LNCaP clone FGC (cell line): ENCODE measurements around the gene OR13C8.
"Not testable (repeated sequence)": the region's sequence is repeated elsewhere in the genome, so short reads cannot be mapped to it uniquely, and the experiment has no call there.

Experiments
- DNase-seq: peaks from one replicate; pipeline ENCODE4 v3.0.0-alpha.2; 2011; ENCODE audit warnings: low read depth
- H3K4me3 ChIP-seq: 2 replicates; pipeline ENCODE4 v1.5.1; 2011; ENCODE audit warnings: mild to moderate bottlenecking, low read depth, low read length, control low read depth
- CTCF ChIP-seq: IDR thresholded peaks from 2 replicates; pipeline ENCODE4 v1.5.1; 2012; ENCODE audit warnings: mild to moderate bottlenecking; ENCODE audit not compliant: control insufficient read depth, insufficient read depth; ENCODE audit errors: extremely low read depth

Gene OR13C8

GRCh38 chr9:104586496-104587180 lies 17.7 kb downstream of the OR13C8 start:
- no peak overlapping the region for H3K4me3 ChIP-seq
- no peak for TF ChIP-seq CTCF
- DNase-seq, result no peak

GRCh38 chr9:104589626-104590025 lies 20.7 kb downstream of the OR13C8 start:
- no peak overlapping the region for H3K4me3 ChIP-seq
- no peak for TF ChIP-seq CTCF
- no peak for DNase-seq

- H3K4me3 ChIP-seq, DNase-seq: not testable (repeated sequence)
These were observed 29.8 kb downstream of the OR13C8 start for GRCh38 chr9:104598749-104599148.

- H3K4me3 ChIP-seq, DNase-seq: not testable (repeated sequence)
These were observed 30.3 kb downstream of the OR13C8 start, which contains the start of gene OR13C5 for GRCh38 chr9:104599313-104599712. OR13C5 (minus strand) TSS chr9:104599413; CDS start chr9:104599413, 0 bp downstream.

GRCh38 chr9:104604801-104605200 lies 35.8 kb downstream of the OR13C8 start:
- TF ChIP-seq CTCF, result no peak
- no peak for DNase-seq
- H3K4me3 ChIP-seq, result no peak overlapping the region

- DNase-seq, H3K4me3 ChIP-seq: not testable (repeated sequence)
These were observed 36.6 kb downstream of the OR13C8 start, which contains the start of gene OR13C2 for GRCh38 chr9:104605527-104605926. OR13C2 (minus strand) TSS chr9:104605627; CDS start chr9:104605627, 0 bp downstream.

GRCh38 chr9:104606152-104606551 lies 37.2 kb downstream of the OR13C8 start:
- no peak for DNase-seq
- TF ChIP-seq CTCF, result no peak
- H3K4me3 ChIP-seq, result no peak overlapping the region

GRCh38 chr9:104608336-104608735 lies 39.4 kb downstream of the OR13C8 start:
- TF ChIP-seq CTCF, result peak; percentile 40
- no peak for DNase-seq
- H3K4me3 ChIP-seq, result no peak overlapping the region

- no peak for DNase-seq
- no peak for TF ChIP-seq CTCF
- H3K4me3 ChIP-seq, result no peak overlapping the region
These were observed 42.2 kb downstream of the OR13C8 start for GRCh38 chr9:104611213-104611612.
